Natural killer cell treated with Interleukin-12 subunit alpha and Interleukin-12 subunit beta and Interleukin-15 and Interleukin-18, amount 100 ng/mL, for 72 hours (primary cell): ENCODE data around the gene MTRR. TPM values are rescaled to one million over a fixed set of nuclear protein-coding genes. Genes with fewer than 3 reads are reported as not detected.

ENCODE experiments used
- ATAC-seq, 2 donors: fragments of 150-1000 bp; cut with Tn5 transposase in 1 of 2; sonication (Bioruptor Pico), chemical (Tn5 transposase) in 1 of 2; 2 replicates each; pipeline ENCODE4 v1.10.0; 2021
- DNase-seq: peaks from one replicate; pipeline ENCODE4 v3.0.0; 2022; ENCODE audit warnings: low spot score
- H3K27ac Mint-ChIP-seq, 2 donors: 1 replicate in 1 of 2; 2 replicates in 1 of 2; pipeline ENCODE4 v1.8.0; 2022; ENCODE audit warnings: mixed read lengths in 2 of 2, mild to moderate bottlenecking in 1 of 2, moderate library complexity in 1 of 2
- H3K27me3 Mint-ChIP-seq, 2 donors: 1 replicate in 1 of 2; 2 replicates in 1 of 2; pipeline ENCODE4 v1.8.0; 2022; ENCODE audit warnings: mixed read lengths in 2 of 2
- H3K36me3 Mint-ChIP-seq: one replicate; pipeline ENCODE4 v1.8.0; 2022; ENCODE audit warnings: mixed read lengths
- H3K4me1 Mint-ChIP-seq, 2 donors: 1 replicate in 1 of 2; 2 replicates in 1 of 2; pipeline ENCODE4 v1.8.0; 2022; ENCODE audit warnings: low read depth in 2 of 2, mixed read lengths in 2 of 2, mild to moderate bottlenecking in 1 of 2
- H3K4me3 Mint-ChIP-seq: one replicate; pipeline ENCODE4 v1.8.0; 2022; ENCODE audit warnings: mixed read lengths
- H3K9me3 Mint-ChIP-seq: 2 replicates; pipeline ENCODE4 v1.8.0; 2022; ENCODE audit warnings: mixed read lengths
- total RNA-seq, 2 donors: library from RNA; stranded (reverse); gene quantifications; one replicate each; pipeline ENCODE4 v1.2.3, GENCODE V29; 2022

The MTRR gene
- total RNA-seq, 2 donors from 2014 or later, result 72.7 to 91.3 TPM

GRCh38 chr5:7917130-7918123 is 48.5 kb downstream of the MTRR start:
- Mint-ChIP-seq H3K27ac (no peak overlapping the region), H3K9me3 (peaks cover 3% of the 10 kb centered on the region), H3K36me3 (peaks cover 9% of the 10 kb centered on the region), H3K4me1 (no peaks in the 10 kb centered on the region), H3K4me3 (no peak overlapping the region), H3K27me3 (no peaks in the 10 kb centered on the region)
- DNase-seq, result no peak
- no peak for ATAC-seq

- Mint-ChIP-seq H3K9me3 (no peaks in the 10 kb centered on the region), H3K4me3 (no peak overlapping the region), H3K27ac (no peak overlapping the region), H3K36me3 (no peaks in the 10 kb centered on the region), H3K4me1 (no peaks in the 10 kb centered on the region), H3K27me3 (peaks cover 2 to 3% of the 10 kb centered on the region in 2 donors)
- ATAC-seq, result no peak
- no peak for DNase-seq
Measured at GRCh38 chr5:7925961-7926695, 57.2 kb downstream of the MTRR start.

DNA sequence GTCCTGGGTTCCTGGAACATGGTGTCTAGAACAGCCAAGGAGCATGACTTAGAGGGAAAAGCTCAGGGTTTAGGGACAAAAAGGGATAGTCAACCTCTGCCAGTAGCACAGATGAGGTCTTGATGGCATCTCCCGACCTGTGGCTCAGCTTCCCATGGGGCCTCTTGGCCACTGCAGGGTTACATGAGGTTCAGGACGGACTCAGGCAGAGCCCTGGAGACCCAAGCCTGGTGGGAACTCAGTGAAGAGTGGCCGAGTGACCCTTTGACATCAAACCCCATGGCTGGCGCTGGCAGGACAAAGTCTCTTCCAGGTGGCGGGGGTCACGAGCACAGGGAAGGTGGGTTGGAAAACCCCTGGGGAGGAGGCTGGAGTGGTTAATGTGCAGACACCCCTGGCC is 57.8 kb downstream of the MTRR start:
- H3K36me3 Mint-ChIP-seq, result no peaks in the 10 kb centered on the region
- no peak overlapping the region for H3K4me3 Mint-ChIP-seq
- H3K4me1 Mint-ChIP-seq, result no peaks in the 10 kb centered on the region
- ATAC-seq (no peak), DNase-seq (no peak)
- peaks cover 3 to 4% of the 10 kb centered on the region in 2 donors for H3K27me3 Mint-ChIP-seq
- H3K27ac Mint-ChIP-seq, result no peak overlapping the region
- H3K9me3 Mint-ChIP-seq, result no peaks in the 10 kb centered on the region

DNA sequence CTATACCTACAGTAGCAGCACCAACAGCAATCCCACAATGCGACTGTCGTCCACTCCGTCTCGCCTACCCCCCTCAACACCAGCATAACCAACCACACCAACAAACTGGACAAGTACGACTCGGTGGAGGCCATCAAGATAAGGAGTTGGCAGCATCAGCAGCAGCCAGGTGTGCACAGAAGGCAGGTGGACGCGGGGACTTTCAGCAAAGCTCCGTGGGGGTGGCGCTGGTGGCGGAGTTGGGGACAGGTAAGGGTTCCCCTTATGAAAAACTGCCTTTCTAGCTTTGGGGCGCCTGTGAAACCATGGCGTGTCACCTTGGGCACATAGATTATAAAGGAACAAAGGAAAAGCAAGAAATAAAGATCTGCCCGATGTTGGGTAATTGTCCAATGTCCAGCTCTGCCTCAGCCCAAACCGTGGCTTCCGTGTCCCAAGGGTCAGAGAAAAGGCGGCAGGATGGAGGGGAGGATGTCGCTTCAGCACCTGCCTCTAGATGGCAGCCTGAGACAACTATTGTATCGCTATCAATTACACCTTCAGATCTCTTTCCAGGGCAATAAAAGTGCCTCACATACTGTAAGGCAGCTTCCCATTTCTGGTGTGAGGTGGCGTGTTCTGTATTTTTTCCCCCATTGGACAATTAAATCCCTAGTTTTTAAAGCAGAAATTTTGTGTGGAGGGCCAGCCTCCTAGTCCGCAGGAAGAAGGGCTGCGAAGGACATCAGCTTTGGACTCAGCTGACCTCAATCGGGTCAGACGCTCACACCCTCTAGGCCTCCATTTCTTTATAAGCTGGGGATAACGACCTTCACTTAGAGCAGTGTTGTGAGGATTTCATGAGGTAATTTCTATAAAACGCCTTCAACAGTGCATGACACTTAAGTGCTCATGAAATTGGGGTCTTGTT is 58.8 kb downstream of the MTRR start:
- Mint-ChIP-seq H3K36me3 (no peaks in the 10 kb centered on the region), H3K27ac (no peak overlapping the region), H3K27me3 (peaks cover 3 to 4% of the 10 kb centered on the region in 2 donors), H3K9me3 (no peaks in the 10 kb centered on the region), H3K4me3 (no peak overlapping the region), H3K4me1 (no peaks in the 10 kb centered on the region)
- ATAC-seq (peak in 1 of 2 donors; percentile 64), DNase-seq (no peak)

DNA sequence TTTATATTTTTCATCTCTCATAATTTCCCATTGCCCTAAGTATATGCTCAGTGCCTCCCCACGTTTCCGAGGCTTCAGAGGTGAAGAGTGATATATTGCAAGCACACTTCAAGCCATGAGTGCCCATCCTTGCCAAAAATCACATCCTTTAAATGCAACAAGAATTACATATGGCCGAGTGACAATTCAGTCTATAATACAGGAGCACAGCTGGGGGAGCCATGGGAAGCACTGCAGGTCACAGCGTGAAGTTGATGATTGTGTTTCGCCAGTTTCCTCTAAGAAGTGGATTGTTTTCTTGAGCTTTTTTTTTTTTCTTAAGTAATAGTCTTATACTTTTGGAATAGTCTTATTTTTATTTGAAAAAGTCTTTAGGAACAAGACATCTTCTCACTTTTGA is 61.1 kb downstream of the MTRR start:
- DNase-seq, result no peak
- no peak for ATAC-seq
- H3K27me3 Mint-ChIP-seq, result peaks cover 0 to 12% of the 10 kb centered on the region in 2 donors
- H3K4me3 Mint-ChIP-seq, result no peak overlapping the region
- no peaks in the 10 kb centered on the region for H3K4me1 Mint-ChIP-seq
- no peak overlapping the region for H3K27ac Mint-ChIP-seq
- H3K9me3 Mint-ChIP-seq, result no peaks in the 10 kb centered on the region
- no peaks in the 10 kb centered on the region for H3K36me3 Mint-ChIP-seq

- Mint-ChIP-seq H3K4me1 (no peaks in the 10 kb centered on the region), H3K36me3 (no peaks in the 10 kb centered on the region), H3K27me3 (peaks cover 0 to 7% of the 10 kb centered on the region in 2 donors), H3K9me3 (no peaks in the 10 kb centered on the region), H3K4me3 (no peak overlapping the region), H3K27ac (no peak overlapping the region)
- no peak for DNase-seq
- ATAC-seq, result no peak
Measured at GRCh38 chr5:7941692-7942091, 72.7 kb downstream of the MTRR start.

DNA sequence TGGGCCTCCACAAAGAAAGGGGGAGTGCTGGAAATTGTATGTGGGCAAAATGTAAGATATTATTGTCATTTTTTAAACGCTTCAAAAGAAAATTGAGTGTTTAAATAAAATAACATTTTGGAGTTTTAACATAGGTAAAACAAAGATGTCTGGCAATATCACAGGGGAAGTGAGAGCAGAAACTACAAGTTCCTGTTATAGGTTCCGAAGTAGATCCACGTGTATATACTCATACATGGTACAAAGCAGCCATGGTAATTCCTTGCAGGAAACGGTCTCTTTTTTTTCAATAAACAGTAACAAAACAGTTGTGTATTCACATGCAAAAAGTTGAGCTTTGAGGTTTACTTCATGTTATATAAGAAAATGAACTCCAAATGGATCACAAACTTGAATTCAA is 78.4 kb downstream of the MTRR start:
- no peak for DNase-seq
- H3K36me3 Mint-ChIP-seq, result no peaks in the 10 kb centered on the region
- H3K4me1 Mint-ChIP-seq, result no peaks in the 10 kb centered on the region
- H3K27ac Mint-ChIP-seq, result no peak overlapping the region
- no peak overlapping the region for H3K4me3 Mint-ChIP-seq
- ATAC-seq, result no peak
- H3K9me3 Mint-ChIP-seq, result peaks cover 3% of the 10 kb centered on the region
- peaks cover 0 to 2% of the 10 kb centered on the region in 2 donors for H3K27me3 Mint-ChIP-seq

Other genes starting within 250 kb of the MTRR start
- gene CFAP90, start 18.0 kb upstream of the MTRR start, total RNA-seq, result not detected
- 10 to 100 TPM; 13.6 to 16.2 TPM for gene FASTKD3, start 117 bp upstream of the MTRR start, total RNA-seq